IMR-90 (cell line): ENCODE results near the gene EXOC3L4. TPM values are rescaled to one million over a fixed set of nuclear protein-coding genes. Genes with fewer than 3 reads are reported as not detected.

ENCODE experiments used
- ATAC-seq: fragments of 200-7000 bp; cut with Tn5 transposase; 2 replicates; pipeline ENCODE4 v1.9.1; 2020; ENCODE audit warnings: low read depth, mild to moderate bottlenecking, moderate library complexity
- BruUV-seq: library from RNA; stranded (reverse); fragments of 400-500 nt; replicated peaks from 2 replicates; lab custom pipeline; 2021; lab: Mats Ljungman, UMichigan
- CTCF ChIA-PET: fragments of 300-600 bp; formaldehyde crosslinking; extraction: SDS; loops from one replicate; lab custom pipeline; 2021; ENCODE audit warnings: antibody characterized with exemption; lab: Yijun Ruan, JAX
- POLR2A ChIA-PET: fragments of 300-600 bp; sonication (Branson Sonifier 250); formaldehyde crosslinking; loops from one replicate; lab custom pipeline; 2022; ENCODE audit warnings: antibody characterized with exemption; ENCODE audit not compliant: unreplicated experiment; lab: Charles Lee
- DNase-seq: peaks from one replicate; pipeline ENCODE4 v3.0.0; 2013
- H2AFZ ChIP-seq: replicated peaks from 2 replicates; pipeline ENCODE3; 2013; ENCODE audit warnings: low read length, mild to moderate bottlenecking; ENCODE audit not compliant: poor library complexity
- H2AK5ac ChIP-seq: 2 replicates; pipeline ENCODE4 v1.6.1; 2013; ENCODE audit warnings: low read depth, low read length, inconsistent platforms
- H2AK9ac ChIP-seq: replicated peaks from 2 replicates; pipeline ENCODE3; 2013; ENCODE audit warnings: mild to moderate bottlenecking, low read depth, low read length, moderate library complexity; ENCODE audit not compliant: poor library complexity
- H2BK120ac ChIP-seq: 2 replicates; pipeline ENCODE4 v1.6.1; 2013; ENCODE audit warnings: low read depth, low read length, inconsistent platforms
- H2BK15ac ChIP-seq: 3 replicates; pipeline ENCODE4 v1.6.1; 2013; ENCODE audit warnings: low read depth, low read length, inconsistent platforms
- H2BK20ac ChIP-seq: 2 replicates; pipeline ENCODE4 v1.6.1; 2013; ENCODE audit warnings: low read depth, mild to moderate bottlenecking, inconsistent platforms, low read length, moderate library complexity
- H2BK5ac ChIP-seq: 2 replicates; pipeline ENCODE4 v1.6.1; 2013; ENCODE audit warnings: mild to moderate bottlenecking, low read depth, low read length, inconsistent platforms; ENCODE audit not compliant: poor library complexity, severe bottlenecking
- H3K14ac ChIP-seq: replicated peaks from 2 replicates; pipeline ENCODE4 v1.6.1; 2013; ENCODE audit warnings: low read depth, low read length, inconsistent platforms
- H3K18ac ChIP-seq: 2 replicates; pipeline ENCODE4 v1.6.1; 2013; ENCODE audit warnings: low read depth, low read length, control low read depth
- H3K23ac ChIP-seq: 2 replicates; pipeline ENCODE4 v1.6.1; 2013; ENCODE audit warnings: low read depth, low read length, inconsistent platforms
- H3K27ac ChIP-seq: 2 replicates; pipeline ENCODE4 v1.5.1; 2013; ENCODE audit warnings: mild to moderate bottlenecking, control low read depth, low read length; ENCODE audit not compliant: insufficient read depth
- H3K27me3 ChIP-seq: 2 replicates; pipeline ENCODE4 v1.6.1; 2013; ENCODE audit warnings: low read length; ENCODE audit not compliant: control insufficient read depth, insufficient read depth
- H3K36me3 ChIP-seq: 2 replicates; pipeline ENCODE4 v1.6.1; 2013; ENCODE audit warnings: low read length, mixed read lengths; ENCODE audit not compliant: control insufficient read depth, insufficient read depth
- H3K4ac ChIP-seq: 2 replicates; pipeline ENCODE4 v1.6.1; 2013; ENCODE audit warnings: low read depth, low read length, inconsistent platforms
- H3K4me1 ChIP-seq: 2 replicates; pipeline ENCODE4 v1.6.1; 2013; ENCODE audit warnings: low read length, mixed read lengths; ENCODE audit not compliant: control insufficient read depth, insufficient read depth
- H3K4me2 ChIP-seq: 2 replicates; pipeline ENCODE4 v1.6.1; 2013; ENCODE audit warnings: low read depth, mild to moderate bottlenecking, control low read depth, low read length, moderate library complexity
- H3K4me3 ChIP-seq: 2 replicates; pipeline ENCODE4 v1.5.1; 2013; ENCODE audit warnings: low read depth, mild to moderate bottlenecking, control low read depth, low read length, moderate library complexity; ENCODE audit not compliant: insufficient read depth
- H3K56ac ChIP-seq: 2 replicates; pipeline ENCODE4 v1.6.1; 2013; ENCODE audit warnings: low read length, inconsistent platforms; ENCODE audit not compliant: insufficient read depth; ENCODE audit errors: extremely low read depth
- H3K79me1 ChIP-seq, 2 experiments: 2 replicates each; pipeline ENCODE4 v1.6.1; 2013; ENCODE audit warnings: low read length in 2 of 2, inconsistent platforms in 1 of 2, low read depth in 1 of 2
- H3K9ac ChIP-seq: 2 replicates; pipeline ENCODE4 v1.6.1; 2013; ENCODE audit warnings: low read depth, low read length, control low read depth
- H3K9me1 ChIP-seq: 2 replicates; pipeline ENCODE4 v1.6.1; 2013; ENCODE audit warnings: low read length, inconsistent platforms; ENCODE audit not compliant: insufficient read depth
- H3K9me3 ChIP-seq: 2 replicates; pipeline ENCODE4 v1.6.1; 2013; ENCODE audit warnings: low read length; ENCODE audit not compliant: control insufficient read depth, insufficient read depth
- H4K20me1 ChIP-seq: 2 replicates; pipeline ENCODE4 v1.6.1; 2013; ENCODE audit warnings: low read length, inconsistent platforms; ENCODE audit not compliant: insufficient read depth
- H4K5ac ChIP-seq: 2 replicates; pipeline ENCODE4 v1.6.1; 2013; ENCODE audit warnings: mild to moderate bottlenecking, low read depth, low read length, control low read depth
- H4K8ac ChIP-seq, 2 experiments: 2 replicates each; pipeline ENCODE4 v1.6.1; 2013; ENCODE audit warnings: low read depth in 2 of 2, low read length in 2 of 2, control low read depth in 1 of 2, inconsistent platforms in 1 of 2
- H4K91ac ChIP-seq: 2 replicates; pipeline ENCODE4 v1.6.1; 2013; ENCODE audit warnings: low read depth, low read length, inconsistent platforms; ENCODE audit not compliant: insufficient read depth
- CEBPB ChIP-seq: IDR thresholded peaks from 2 replicates; pipeline ENCODE4 v1.6.1; 2012; ENCODE audit warnings: low read depth, low read length, improper control_type of control experiment
- RAD21 ChIP-seq: IDR thresholded peaks from 2 replicates; pipeline ENCODE4 v1.6.1; 2012; ENCODE audit warnings: low read length, improper control_type of control experiment
- SMC3 ChIP-seq: fragments of 150-350 bp; IDR thresholded peaks from 2 replicates; pipeline ENCODE4 v1.6.1; 2016; ENCODE audit warnings: low read depth, mild to moderate bottlenecking, antibody characterized with exemption, low read length, moderate library complexity
- WGBS, 2 experiments: methylation state at CpG; one replicate each; pipeline versions ENCODE4 v1.1.5 to v1.1.7; 2013; ENCODE audit warnings: missing lambda C conversion rate in 2 of 2; ENCODE audit not compliant: insufficient read length in 1 of 2; ENCODE audit errors: extremely low coverage in 2 of 2; 5-methylcytosine and 5-hydroxymethylcytosine counted together
- dilution Hi-C: fragments of 300-500 bp; cut with HindIII; formaldehyde crosslinking; loops from one replicate; pipeline ENCODE4 v1.14.3; 2018; ENCODE audit warnings: low sequenced_read_pairs; ENCODE audit not compliant: unreplicated experiment
- in situ Hi-C: fragments of 300-500 bp; cut with MboI; formaldehyde crosslinking; loops from 3 replicates; pipeline ENCODE4 v1.14.3; 2019; ENCODE audit warnings: low sequenced_read_pairs, inconsistent platforms, mixed read lengths
- intact Hi-C: fragments of 100-400 bp; cut with micrococcal nuclease; formaldehyde crosslinking; loops from 2 replicates; pipeline ENCODE4 v1.10.0; 2022
- polyA plus RNA-seq, 3 experiments: library from polyadenylated mRNA; depleted of rRNA; stranded (reverse); fragments of >200 nt; gene quantifications; 2 replicates each; pipeline ENCODE4 v1.2.3, GENCODE V29; 2012; ENCODE audit warnings: low replicate concordance in 1 of 3
- total RNA-seq: library from RNA; depleted of rRNA; stranded (reverse); fragments of >200 nt; gene quantifications from 2 replicates; pipeline ENCODE4 v1.2.3, GENCODE V29; 2012
- TF ChIP-seq, protein P1 (sequence below): conservative IDR thresholded peaks from 2 replicates; pipeline ENCODE4 v1.5.1; 2012; ENCODE audit warnings: mild to moderate bottlenecking, low read depth, low read length, improper control_type of control experiment

The EXOC3L4 gene
- total and polyA plus RNA-seq, 2 of the 4 experiments (the other 2 are of a cell fraction): not detected

- H3K14ac ChIP-seq: no peak overlapping the region
- intact Hi-C loops (loop anchor here (5.0 kb wide), 1 partner anchor 46 kb away; no protein-coding TSS in a partner anchor), in situ Hi-C loops (no loop called here), dilution Hi-C loops (no loop called here)
- no TSS peak for BruUV-seq
- no peak overlapping the region for H3K9ac ChIP-seq
- no peak overlapping the region for H3K4me3 ChIP-seq
- no peaks in the 10 kb centered on the region for H3K79me1 ChIP-seq
- H2BK20ac ChIP-seq: peak overlapping the region; percentile 18; the same call in 1 of the 2 replicates
- H2BK15ac ChIP-seq: 0 out of 3 replicates have a peak overlapping the region, but pooled peaks have one; percentile 14
- H2AK9ac ChIP-seq: no peak overlapping the region
- H2AFZ ChIP-seq: no peak overlapping the region
- no peak overlapping the region for H3K27ac ChIP-seq
- H3K4ac ChIP-seq: 0 out of 2 replicates have a peak overlapping the region, but pooled peaks have one; percentile 29
- H4K20me1 ChIP-seq: no peaks in the 10 kb centered on the region
- H2BK120ac ChIP-seq: peak overlapping the region; percentile 13; the same call in 1 of the 2 replicates
- CTCF ChIA-PET: interaction anchor here (0.9 to 1.5 kb wide), 2 partner anchors 36 kb away, joined by 3 to 7 read pairs; no protein-coding TSS in a partner anchor
- no CpG with 5 or more reads among the region's 8 CpGs for WGBS, 2 experiments
- no peaks in the 10 kb centered on the region for H3K36me3 ChIP-seq
- H4K5ac ChIP-seq: no peak overlapping the region
- H3K18ac ChIP-seq: no peak overlapping the region
- POLR2A ChIA-PET: interaction anchor here (0.6 kb wide), 1 partner anchor 109 kb away, joined by 3 read pairs; no protein-coding TSS in a partner anchor
- no peak overlapping the region for H3K23ac ChIP-seq
- no peak overlapping the region for H2BK5ac ChIP-seq
- DNase-seq (peak; percentile 38), ATAC-seq (no peak)
- peaks cover 7% of the 10 kb centered on the region; the same call in 1 of the 2 replicates for H3K27me3 ChIP-seq
- TF ChIP-seq SMC3 (peak; percentile 54), RAD21 (peak; percentile 49), CEBPB (no peak)
- TF ChIP-seq, protein P1, sequence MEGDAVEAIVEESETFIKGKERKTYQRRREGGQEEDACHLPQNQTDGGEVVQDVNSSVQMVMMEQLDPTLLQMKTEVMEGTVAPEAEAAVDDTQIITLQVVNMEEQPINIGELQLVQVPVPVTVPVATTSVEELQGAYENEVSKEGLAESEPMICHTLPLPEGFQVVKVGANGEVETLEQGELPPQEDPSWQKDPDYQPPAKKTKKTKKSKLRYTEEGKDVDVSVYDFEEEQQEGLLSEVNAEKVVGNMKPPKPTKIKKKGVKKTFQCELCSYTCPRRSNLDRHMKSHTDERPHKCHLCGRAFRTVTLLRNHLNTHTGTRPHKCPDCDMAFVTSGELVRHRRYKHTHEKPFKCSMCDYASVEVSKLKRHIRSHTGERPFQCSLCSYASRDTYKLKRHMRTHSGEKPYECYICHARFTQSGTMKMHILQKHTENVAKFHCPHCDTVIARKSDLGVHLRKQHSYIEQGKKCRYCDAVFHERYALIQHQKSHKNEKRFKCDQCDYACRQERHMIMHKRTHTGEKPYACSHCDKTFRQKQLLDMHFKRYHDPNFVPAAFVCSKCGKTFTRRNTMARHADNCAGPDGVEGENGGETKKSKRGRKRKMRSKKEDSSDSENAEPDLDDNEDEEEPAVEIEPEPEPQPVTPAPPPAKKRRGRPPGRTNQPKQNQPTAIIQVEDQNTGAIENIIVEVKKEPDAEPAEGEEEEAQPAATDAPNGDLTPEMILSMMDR: peak; percentile 63
- H3K9me3 ChIP-seq: no peaks in the 10 kb centered on the region
- no peak overlapping the region for H3K4me2 ChIP-seq
- peaks cover 12% of the 10 kb centered on the region for H3K9me1 ChIP-seq
- peaks cover 13% of the 10 kb centered on the region for H3K4me1 ChIP-seq
- H4K8ac ChIP-seq: no peak overlapping the region
- H4K91ac ChIP-seq: no peak overlapping the region
- H2AK5ac ChIP-seq: no peak overlapping the region
- H3K56ac ChIP-seq: no peak overlapping the region
These were observed 46.7 kb downstream of the EXOC3L4 start for GRCh38 chr14:103141117-103141796.
